ENCODE data around the gene KIAA1614.

DNA sequence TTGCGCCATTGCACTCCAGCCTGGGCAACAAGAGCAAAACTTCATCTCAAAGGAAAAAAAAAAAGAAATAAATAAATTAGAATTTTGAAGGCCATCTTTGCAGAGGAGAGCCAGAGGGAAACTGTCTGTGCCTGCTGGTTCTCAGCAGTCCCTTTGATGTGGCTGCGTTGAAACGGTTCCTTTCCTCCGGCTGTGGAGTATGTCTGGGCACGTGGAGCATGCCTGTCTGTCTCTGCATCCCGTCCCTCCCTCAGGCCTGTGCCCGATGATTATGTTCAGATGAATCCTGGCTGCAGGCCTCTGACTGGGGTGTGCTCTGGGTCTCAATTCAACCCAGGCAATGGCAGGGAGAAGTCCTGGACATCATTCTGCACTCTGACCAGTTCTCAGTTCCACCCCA, 33.4 kb downstream of the KIAA1614 start:
- TF ChIP-seq ZNF70 (CRISPR knock-in tag; IDR thresholded peaks at IDR 0.05) (no peak), TOX (CRISPR knock-in tag; IDR thresholded peaks at IDR 0.05; ENCODE audit: borderline replicate concordance) (no peak), ZFP30 (CRISPR knock-in tag; IDR thresholded peaks at IDR 0.05) (no peak), RARB (CRISPR knock-in tag; IDR thresholded peaks at IDR 0.05) (no peak), ZFP3 (CRISPR knock-in tag; IDR thresholded peaks at IDR 0.05) (no peak), ZNF8 (CRISPR knock-in tag; IDR thresholded peaks at IDR 0.05) (no peak), ZNF565 (CRISPR knock-in tag; conservative IDR thresholded peaks at IDR 0.05; ENCODE audit: low read depth) (no peak), PPARA (CRISPR knock-in tag; IDR thresholded peaks at IDR 0.05; ENCODE audit: borderline replicate concordance) (no peak), CSDC2 (CRISPR knock-in tag; IDR thresholded peaks at IDR 0.05) (no peak), TCF4 (CRISPR knock-in tag; IDR thresholded peaks at IDR 0.05; ENCODE audit: borderline replicate concordance) (no peak), ARNTL (CRISPR knock-in tag; IDR thresholded peaks at IDR 0.05; ENCODE audit: borderline replicate concordance, low read depth) (no peak), OSR1 (CRISPR knock-in tag; IDR thresholded peaks at IDR 0.05) (no peak), SNAI2 (CRISPR knock-in tag; IDR thresholded peaks at IDR 0.05) (no peak)
- TF ChIP-seq, protein P1, sequence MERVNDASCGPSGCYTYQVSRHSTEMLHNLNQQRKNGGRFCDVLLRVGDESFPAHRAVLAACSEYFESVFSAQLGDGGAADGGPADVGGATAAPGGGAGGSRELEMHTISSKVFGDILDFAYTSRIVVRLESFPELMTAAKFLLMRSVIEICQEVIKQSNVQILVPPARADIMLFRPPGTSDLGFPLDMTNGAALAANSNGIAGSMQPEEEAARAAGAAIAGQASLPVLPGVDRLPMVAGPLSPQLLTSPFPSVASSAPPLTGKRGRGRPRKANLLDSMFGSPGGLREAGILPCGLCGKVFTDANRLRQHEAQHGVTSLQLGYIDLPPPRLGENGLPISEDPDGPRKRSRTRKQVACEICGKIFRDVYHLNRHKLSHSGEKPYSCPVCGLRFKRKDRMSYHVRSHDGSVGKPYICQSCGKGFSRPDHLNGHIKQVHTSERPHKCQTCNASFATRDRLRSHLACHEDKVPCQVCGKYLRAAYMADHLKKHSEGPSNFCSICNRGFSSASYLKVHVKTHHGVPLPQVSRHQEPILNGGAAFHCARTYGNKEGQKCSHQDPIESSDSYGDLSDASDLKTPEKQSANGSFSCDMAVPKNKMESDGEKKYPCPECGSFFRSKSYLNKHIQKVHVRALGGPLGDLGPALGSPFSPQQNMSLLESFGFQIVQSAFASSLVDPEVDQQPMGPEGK (CRISPR knock-in tag; IDR thresholded peaks at IDR 0.05; ENCODE audit: borderline replicate concordance): no peak

Measured in SK-N-SH treated with all-trans-retinoic acid at 6 μM for 48 hours (cell line).